Measurements from ENCODE around the gene RPH3AL.
"Not testable (repeated sequence)": the region's sequence is repeated elsewhere in the genome, so short reads cannot be mapped to it uniquely, and the experiment has no call there.

RPH3AL gene

GRCh38 chr17:279331-279730 is 73.3 kb downstream of the RPH3AL start:
- no peak for DNase-seq

- no peak for DNase-seq
Measured at GRCh38 chr17:278676-279059, 73.9 kb downstream of the RPH3AL start.

- no peak for DNase-seq
Measured at GRCh38 chr17:278055-278675, 74.4 kb downstream of the RPH3AL start.

- no peak for DNase-seq
Measured at GRCh38 chr17:274902-275301, 77.7 kb downstream of the RPH3AL start.

DNA sequence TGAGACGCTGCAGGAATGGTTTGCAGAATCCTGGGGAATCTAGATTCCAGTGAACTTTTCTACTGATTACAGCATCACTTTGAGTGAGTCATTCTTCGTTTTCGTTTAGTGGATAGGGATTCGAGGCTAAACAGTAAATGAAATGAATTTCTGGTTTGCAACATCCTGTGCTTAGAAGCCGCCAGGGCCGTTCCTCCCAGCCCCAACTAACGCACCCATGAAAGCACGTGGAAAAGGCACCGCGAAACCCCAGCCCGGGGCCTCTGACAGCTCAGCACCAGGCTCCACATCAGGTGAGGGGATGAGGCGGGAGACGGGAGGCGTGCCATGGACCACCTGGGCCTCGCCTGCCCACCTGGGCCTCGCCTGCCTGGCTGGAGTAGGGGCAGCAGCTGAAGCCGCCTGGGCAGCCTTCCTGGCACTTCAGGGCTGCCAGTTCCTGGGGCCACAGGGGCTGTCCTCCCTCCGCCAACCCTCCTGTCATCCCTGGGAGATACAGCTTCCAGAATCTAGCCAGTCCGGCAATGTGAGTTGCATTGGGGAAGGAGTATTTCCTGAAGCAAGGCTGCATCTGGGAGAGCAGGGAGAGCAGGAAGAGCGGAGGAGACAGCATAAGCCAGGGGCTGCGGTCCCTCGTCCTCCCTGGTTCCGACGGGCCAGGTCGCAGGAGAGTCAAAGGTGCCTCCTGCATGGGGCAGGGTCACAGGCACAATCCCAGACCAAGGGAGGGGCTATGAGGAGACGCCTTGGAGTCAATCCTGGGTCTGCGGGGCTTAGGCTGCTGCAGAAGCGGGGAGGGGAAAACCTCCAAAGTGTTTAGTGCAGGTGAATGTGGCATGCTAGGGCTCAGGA is 78.4 kb downstream of the RPH3AL start:
- no peak for DNase-seq

DNA sequence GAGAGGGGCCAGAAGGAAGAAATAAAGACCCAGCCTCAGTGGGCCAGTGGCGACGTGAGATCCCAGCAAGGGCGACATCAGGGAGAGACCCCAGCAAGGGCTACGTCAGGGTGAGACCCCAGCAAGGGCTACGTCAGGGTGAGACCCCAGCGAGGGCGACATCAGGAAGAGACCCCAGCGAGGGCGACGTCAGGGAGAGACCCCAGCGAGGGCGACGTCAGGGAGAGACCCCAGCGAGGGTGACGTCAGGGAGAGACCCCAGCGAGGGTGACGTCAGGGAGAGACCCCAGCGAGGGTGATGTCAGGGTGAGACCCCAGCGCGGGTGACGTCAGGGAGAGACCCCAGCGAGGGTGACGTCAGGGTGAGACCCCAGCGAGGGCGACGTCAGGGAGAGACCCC is 79.8 kb downstream of the RPH3AL start:
- DNase-seq = not testable (repeated sequence)

DNA sequence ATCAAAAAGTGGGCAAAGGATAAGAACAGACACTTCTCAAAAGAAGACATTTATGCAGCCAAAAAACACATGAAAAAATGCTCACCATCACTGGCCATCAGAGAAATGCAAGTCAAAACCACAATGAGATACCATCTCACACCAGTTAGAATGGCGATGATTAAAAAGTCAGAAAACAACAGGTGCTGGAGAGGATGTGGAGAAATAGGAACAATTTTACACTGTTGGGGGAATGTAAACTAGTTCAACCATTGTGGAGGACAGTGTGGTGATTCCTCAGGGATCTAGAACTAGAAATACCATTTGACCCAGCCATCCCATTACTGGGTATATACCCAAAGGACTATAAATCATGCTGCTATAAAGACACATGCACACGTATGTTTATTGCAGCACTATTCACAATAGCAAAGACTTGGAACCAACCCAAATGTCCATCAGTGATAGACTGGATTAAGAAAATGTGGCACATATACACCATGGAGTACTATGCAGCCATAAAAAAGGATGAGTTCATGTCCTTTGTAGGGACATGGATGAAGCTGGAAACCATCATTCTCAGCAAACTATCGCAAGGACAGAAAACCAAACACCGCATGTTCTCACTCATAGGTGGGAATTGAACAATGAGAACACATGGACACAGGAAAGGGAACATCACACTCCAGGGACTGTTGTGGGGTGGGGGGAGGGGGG is 80.5 kb downstream of the RPH3AL start:
- not testable (repeated sequence) for DNase-seq

DNA sequence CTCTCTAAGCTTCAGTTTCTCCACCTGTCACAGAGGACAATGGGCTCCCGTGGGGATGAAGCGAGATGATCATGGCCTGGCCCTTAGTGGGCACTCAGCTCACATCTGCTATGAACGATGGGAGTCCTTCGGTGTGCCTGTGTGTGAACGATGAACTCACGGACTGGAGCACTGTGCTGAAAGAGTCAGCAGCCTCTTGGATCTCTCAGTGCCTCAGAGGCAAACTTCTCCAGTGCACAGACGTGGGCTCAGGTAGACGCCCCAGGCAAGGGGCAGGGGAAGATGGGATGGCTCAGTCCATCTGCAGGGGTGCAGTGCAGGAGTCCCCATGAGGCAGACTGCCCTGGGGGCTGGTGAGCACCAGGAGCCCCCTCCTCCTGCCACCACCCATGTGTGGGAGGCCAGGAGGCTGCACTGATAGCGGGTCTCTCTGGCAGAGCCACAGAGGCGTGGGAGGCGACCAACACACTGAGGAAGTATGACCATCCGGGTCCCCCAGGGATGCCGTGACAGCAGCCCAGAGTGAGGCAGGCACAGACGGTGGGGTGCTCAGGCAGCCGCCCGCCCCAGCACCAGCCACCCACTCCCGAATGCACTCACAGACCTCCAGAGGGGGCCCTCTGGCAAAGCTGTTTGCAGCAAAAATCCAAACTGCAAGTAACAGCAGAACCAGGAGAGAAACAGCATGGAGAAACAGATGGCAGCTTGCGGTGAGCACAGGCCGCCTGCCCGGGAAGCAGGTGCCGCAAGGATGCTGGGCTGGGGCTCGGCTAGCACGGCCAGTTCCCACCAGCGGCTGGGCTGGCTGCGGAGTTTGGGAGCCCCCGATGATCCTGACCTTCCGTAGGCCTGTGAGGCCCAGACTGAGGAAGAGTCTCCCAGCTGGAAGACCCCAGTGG is 82.7 kb downstream of the RPH3AL start:
- no peak for DNase-seq

DNA sequence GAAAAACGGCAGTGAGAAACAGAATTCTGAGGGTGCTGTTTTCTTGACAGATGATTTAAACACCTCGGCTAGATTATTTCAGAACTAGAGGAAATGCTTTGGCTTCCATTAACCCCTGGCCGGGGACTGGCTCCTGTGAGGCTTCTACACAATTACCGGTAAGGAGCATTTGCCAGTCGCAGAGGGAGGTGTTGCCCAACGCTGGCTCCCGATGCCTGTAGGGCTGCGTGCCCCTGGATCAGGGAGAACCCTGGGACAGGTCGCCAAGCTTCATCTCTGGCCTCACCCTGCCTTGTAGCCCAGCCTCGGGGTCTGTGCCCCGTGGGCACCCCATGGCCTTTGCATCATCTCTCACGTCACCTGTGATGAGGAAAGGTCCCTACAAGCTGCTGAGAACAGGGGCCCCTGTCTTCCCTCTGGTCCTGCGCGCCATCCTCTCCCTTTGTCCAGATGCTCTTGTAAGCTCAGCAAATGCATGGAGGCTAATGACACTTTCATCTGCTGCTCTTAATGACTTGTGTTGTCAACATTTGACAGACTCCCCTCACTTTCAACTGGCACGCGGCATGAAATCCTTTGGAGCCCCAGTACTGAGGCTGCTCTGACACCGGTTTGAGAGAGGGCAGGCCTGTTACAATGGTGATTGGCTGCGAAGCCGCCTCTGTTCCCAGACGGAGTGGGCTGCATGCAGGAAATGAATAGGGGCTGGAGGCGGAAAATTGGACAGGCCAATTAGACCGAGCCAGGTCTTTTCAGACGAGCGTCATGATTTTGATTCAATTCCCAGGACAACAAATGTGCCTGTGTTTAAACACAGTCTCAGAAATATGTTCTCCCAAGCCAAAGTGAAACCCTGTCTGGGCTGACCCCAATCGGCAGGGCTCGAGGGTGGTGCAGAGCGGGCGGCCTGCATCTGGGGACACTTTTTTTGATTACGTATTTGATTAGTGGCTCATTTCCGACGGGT is 85.6 kb downstream of the RPH3AL start:
- no peak for DNase-seq

DNA sequence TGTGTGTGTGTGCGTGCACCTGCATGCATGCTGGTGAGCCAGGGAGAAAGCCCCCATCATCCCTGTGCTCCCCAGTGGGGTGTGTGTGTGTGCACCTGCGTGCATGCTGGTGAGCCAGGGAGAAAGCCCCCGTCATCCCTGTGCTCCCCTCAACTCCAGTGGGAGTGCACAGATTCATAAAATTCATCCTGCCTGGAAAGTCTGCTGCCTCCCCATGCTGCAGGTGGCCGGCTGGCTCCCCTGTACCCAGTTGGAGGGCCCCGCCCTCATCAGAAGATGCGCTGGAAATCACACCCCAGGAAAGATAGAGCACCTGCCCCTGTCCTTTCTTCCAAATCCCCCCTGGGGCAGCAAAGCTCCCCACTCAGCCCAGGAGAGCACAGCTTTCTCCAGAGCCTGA is 86.4 kb downstream of the RPH3AL start:
- DNase-seq = no peak

GRCh38 chr17:265718-266117 is 86.9 kb downstream of the RPH3AL start:
- no peak for DNase-seq

DNA sequence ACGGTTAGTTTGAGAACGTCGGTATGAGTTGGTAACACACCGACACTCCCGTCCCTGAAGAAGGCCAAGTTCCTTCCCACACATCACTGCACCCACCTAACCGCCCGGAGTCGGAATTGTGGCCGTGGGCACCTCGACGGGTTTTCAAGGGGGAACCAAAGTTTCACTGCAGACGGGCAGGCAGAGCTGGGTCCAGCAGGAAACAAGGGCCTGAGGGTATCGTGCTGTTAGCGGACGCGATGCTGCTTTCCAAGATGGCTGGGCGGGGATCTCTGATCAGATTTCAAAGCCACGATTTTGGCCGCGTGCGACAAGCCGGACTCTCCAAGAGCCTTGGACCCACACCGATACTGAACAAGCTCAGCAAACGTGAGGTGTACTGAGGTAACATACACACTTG is 88.8 kb downstream of the RPH3AL start:
- no peak for DNase-seq

DNA sequence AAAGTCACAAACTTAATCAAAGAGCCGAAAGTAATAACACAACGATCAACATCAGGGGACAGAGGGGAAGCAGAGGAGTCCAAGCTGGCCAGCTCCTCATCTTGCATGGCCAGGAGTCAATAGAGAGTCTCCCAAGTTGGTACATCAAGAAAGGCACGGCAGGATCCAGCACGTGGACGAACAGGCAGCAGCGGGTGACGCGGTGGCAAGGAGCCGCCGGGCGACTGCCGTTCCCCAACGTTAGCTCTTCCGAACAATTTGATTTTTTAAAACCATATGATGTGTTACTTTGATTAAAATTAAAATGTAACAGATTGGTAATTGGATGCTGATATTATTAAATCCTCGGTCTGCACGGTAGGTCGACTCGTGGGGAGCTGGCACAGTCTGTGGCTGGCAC is 89.3 kb downstream of the RPH3AL start:
- DNase-seq = no peak

- no peak for DNase-seq
Measured at GRCh38 chr17:261635-262034, 91.0 kb downstream of the RPH3AL start.

DNA sequence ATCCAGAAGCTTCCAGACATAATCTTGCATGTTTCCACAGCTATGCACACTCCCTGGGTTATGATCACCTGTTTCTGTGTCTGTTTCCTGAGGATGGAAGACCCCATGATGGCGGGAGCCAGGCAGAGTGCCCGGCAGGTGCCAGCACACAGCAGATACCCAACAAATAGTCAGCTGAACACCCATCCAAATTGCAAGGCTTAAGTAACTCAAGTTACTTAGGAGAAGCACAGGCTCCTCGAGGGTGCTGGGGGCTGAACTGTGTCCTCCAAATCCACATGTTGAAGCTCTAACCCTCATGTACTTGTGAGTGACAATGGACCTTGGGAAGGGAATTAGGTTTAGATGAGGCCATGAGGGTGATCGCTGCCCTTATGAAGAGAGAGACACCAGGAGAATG is 91.7 kb downstream of the RPH3AL start:
- DNase-seq = no peak

DNA sequence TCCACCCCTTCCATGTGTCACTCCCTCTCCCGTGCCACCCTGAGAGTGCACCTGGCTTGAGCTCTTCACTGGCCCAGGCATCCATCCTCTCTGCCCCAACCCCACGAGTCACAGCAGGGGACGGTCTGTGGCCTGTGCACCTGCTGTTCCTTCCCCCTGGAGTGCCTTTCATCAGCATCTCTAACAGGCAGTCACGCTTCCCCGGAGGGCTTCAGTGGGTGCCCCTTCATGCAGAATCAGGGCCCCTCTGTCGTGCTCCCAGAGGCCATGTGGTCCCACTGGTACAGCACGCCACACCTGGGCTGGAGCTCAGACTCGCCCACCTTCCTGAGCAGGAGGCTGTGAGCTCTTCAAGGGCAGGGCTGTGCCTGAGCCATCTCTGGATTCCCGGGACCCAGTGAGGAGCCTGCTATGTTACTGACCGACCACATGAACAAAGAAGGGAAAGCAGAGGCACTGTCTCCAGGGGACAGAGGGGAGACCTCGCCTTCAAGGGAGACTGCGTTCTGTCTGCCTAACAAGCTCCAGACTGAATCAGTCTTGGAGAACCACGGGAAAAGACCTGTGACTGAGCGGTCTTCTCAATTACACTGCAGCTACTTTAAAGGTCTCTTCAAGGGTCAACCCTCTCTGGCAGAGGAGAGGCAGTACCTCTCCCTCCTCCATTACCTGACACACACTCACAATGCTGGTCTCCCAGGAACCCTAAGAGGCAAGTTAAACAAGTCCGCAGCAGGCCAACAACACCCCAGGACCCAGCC is 92.4 kb downstream of the RPH3AL start:
- DNase-seq = no peak

DNA sequence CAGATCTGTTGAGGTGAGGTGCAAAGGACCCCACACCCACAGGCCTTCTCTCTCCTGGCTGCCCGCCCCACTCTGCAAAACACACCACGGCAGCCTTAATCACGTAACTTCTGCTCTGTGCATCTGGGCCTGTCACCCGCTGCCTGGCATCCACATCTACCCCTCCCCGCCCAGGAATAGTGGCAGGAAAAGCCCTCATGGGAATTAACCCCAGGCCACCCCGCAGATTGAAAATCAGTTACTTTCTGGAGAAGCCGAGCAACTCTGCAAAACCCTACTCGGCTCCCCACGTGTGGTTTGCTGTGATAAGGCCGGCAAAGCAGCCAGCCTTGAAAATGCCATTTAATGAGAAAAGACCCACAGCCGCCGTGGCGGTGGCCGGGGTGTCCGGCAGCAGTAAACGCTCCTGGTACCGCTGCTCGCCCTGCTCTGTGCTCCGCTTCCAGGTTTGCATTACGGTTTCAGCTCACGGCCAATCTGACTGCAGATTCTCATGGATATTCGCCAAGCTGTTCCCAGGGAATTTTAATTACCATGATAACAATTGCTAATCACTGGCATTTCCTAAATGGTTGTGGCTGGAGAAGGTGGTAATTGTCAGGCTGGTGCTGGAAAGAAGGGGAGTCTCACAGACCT is 93.1 kb downstream of the RPH3AL start:
- no peak for DNase-seq

DNA sequence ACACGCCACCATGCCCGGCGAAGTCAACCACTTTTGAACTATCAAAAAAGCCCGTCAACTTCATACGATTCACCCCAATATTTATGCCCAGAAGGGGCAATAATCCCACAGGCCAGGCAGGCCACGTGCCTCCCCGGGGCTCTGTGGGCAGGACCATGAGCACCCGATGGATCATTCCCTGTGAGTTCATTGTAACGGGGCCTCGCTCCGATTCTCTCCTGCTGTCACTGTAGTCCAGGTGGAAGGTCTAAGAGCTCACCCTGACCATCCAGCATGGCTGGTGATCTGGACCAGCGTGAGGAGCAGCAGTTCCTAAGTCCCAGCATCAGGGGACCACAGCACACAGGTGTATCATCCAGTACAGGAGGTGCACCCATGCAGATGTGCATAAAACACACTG is 93.7 kb downstream of the RPH3AL start:
- no peak for DNase-seq

DNA sequence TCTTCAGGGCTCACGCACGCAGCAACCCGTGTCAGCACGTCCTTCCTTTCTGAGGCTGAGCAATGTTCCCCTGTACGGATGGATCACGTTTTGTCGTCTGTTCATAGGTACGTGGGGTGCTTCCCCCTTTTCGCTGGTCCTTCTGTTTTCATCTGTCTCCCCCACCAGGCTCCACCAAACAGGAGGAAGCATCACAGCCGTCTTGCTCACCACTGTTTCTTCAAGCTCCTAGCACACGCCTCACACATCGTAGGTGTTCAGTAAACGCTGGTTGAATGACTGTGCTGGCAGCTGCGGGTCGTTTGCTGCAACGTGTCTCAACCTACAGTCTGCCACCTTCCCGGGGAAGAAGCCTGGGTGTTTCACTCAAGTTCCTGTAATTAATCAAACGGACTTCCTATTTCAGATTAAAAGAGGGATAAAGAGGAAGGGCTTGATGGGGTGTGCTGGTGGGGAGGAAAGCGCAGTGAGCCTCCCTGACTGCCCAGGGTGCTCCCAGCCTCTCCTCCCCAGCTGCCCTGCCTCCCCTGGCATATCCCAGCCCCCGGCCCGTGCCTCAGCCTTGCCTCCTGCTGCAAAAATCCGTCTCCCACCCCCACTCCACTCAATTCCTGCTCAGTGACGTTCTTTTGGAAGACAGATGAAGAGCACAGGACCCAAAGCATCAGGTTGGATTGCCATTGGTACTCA is 94.4 kb downstream of the RPH3AL start:
- no peak for DNase-seq

Measured in SIG-M5 (cell line).